Cardiac muscle cell (in vitro differentiated cells and primary cell): ENCODE measurements around the gene CUX1. TPM values are rescaled to one million over a fixed set of nuclear protein-coding genes. Genes with fewer than 3 reads are reported as not detected.

ENCODE experiments used
- DNase-seq, 2 donors: peaks; one replicate each; pipeline versions ENCODE4 v3.0.0 to v3.0.0-alpha.2; 2010 to 2017; ENCODE audit warnings: low read depth in 1 of 2, low spot score in 1 of 2
- H3K27ac ChIP-seq: fragments of 200-600 bp; sonication (generic); 2 replicates; pipeline ENCODE4 v1.5.1; 2016
- H3K27me3 ChIP-seq: fragments of 200-600 bp; sonication (generic); 2 replicates; pipeline ENCODE4 v1.6.0; 2016; ENCODE audit warnings: control low read depth
- H3K36me3 ChIP-seq: fragments of 200-600 bp; sonication (generic); 2 replicates; pipeline ENCODE4 v1.5.1; 2016; ENCODE audit warnings: control low read depth
- H3K4me1 ChIP-seq: fragments of 200-600 bp; sonication (generic); 2 replicates; pipeline ENCODE4 v1.8.1; 2017; ENCODE audit warnings: low read depth, mild to moderate bottlenecking, mixed run types
- H3K4me3 ChIP-seq: fragments of 200-600 bp; sonication (generic); 2 replicates; pipeline ENCODE4 v1.5.1; 2016; ENCODE audit warnings: mild to moderate bottlenecking
- H3K9me3 ChIP-seq: fragments of 200-600 bp; sonication (generic); 2 replicates; pipeline ENCODE4 v1.5.1; 2017; ENCODE audit warnings: low read depth, mild to moderate bottlenecking, control low read depth
- polyA plus RNA-seq: library from polyadenylated mRNA; unstranded; fragments of >200 nt; fragmentation: Nextera tagmentation; extraction: Ambion mirVana; gene quantifications from 2 replicates; pipeline ENCODE4 v1.2.1, GENCODE V29; 2016
- total RNA-seq: library from RNA; depleted of rRNA; stranded (reverse); fragments of >200 nt; gene quantifications from 2 replicates; pipeline ENCODE4 v1.2.3, GENCODE V29; 2016
- TF ChIP-seq, protein P1 (sequence below): IDR thresholded peaks from 2 replicates; pipeline ENCODE4 v1.5.1; 2012; ENCODE audit warnings: low read depth, mild to moderate bottlenecking, low read length

CUX1 gene
- total and polyA plus RNA-seq, 2 experiments from 2014 or later, result 67.7 to 85.3 TPM

DNA sequence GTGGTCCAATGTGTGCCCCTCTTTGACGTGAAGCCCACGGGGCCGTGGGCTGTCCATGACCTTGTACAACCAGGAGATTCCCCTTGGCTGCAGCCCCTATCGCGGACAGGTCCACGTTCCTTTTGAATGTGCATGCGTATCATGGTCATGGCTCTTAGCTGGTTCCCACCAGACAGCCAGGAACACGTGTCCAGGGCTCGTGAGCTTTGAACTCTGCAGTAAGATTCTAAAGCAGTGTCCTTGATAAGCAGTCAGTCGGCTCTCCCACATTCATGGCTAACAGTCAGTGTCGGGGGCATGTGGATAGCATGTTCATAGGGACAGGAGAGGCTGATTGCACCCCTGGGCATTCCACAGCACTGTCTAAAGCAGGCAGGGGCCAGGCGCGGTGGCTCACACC is 393.4 kb downstream of the CUX1 start:
- Histone ChIP-seq H3K27me3 (no peaks in the 10 kb centered on the region), H3K4me3 (no peak overlapping the region), H3K27ac (no peak overlapping the region), H3K9me3 (no peaks in the 10 kb centered on the region), H3K4me1 (no peaks in the 10 kb centered on the region), H3K36me3 (peaks cover 21% of the 10 kb centered on the region)
- DNase-seq, result no peak
- TF ChIP-seq, protein P1, sequence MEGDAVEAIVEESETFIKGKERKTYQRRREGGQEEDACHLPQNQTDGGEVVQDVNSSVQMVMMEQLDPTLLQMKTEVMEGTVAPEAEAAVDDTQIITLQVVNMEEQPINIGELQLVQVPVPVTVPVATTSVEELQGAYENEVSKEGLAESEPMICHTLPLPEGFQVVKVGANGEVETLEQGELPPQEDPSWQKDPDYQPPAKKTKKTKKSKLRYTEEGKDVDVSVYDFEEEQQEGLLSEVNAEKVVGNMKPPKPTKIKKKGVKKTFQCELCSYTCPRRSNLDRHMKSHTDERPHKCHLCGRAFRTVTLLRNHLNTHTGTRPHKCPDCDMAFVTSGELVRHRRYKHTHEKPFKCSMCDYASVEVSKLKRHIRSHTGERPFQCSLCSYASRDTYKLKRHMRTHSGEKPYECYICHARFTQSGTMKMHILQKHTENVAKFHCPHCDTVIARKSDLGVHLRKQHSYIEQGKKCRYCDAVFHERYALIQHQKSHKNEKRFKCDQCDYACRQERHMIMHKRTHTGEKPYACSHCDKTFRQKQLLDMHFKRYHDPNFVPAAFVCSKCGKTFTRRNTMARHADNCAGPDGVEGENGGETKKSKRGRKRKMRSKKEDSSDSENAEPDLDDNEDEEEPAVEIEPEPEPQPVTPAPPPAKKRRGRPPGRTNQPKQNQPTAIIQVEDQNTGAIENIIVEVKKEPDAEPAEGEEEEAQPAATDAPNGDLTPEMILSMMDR, result no peak

DNA sequence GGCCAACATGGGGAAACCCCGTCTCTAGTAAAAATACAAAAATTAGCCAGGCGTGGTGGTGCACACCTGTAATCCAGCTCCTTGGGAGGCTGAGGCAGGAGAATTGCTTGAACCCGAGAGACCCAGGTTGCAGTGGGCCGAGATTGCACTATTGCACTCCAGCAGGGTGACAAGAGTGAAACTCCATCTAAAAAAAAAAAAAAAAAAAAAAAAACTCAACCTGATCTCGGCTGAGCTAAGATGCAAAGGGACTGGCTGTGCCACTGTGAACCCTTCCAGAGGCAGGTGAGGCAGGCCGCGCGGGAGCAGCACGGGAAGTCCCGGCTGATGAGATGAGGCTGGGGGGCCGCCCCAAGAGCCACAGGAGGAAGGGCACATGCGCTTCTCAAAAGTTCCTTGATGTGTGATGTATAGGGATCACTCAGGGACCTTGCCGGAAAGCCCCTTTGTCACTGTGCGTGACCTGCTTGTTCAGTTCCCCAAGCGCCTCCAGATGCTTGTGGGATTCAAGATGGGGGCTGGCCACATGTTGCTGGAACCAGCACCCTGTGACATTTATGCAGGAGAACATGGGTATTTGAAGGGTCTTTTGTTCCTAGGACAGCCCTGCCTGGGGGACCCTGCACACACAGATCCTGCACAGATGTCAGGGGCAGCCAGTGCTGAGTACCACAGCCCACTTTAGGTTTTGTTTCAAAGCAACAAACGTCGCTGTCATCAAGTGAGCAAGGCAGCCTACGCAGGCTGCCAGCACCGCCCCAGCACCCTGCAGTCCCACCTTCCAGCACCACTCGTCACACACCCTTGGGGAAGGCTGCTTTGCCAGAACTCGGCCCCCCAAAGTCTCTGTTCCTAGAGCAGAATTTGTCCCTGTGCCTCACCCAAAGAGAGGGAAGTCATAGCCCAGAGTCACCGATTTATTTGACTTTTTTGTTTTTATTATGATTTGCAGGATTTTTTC is 394.4 kb downstream of the CUX1 start:
- H3K27me3 ChIP-seq, result no peaks in the 10 kb centered on the region
- no peak overlapping the region for H3K27ac ChIP-seq
- no peak for DNase-seq
- H3K36me3 ChIP-seq, result peaks cover 12% of the 10 kb centered on the region
- no peaks in the 10 kb centered on the region for H3K4me1 ChIP-seq
- H3K9me3 ChIP-seq, result no peaks in the 10 kb centered on the region
- H3K4me3 ChIP-seq, result no peak overlapping the region
- TF ChIP-seq, protein P1, result no peak

DNA sequence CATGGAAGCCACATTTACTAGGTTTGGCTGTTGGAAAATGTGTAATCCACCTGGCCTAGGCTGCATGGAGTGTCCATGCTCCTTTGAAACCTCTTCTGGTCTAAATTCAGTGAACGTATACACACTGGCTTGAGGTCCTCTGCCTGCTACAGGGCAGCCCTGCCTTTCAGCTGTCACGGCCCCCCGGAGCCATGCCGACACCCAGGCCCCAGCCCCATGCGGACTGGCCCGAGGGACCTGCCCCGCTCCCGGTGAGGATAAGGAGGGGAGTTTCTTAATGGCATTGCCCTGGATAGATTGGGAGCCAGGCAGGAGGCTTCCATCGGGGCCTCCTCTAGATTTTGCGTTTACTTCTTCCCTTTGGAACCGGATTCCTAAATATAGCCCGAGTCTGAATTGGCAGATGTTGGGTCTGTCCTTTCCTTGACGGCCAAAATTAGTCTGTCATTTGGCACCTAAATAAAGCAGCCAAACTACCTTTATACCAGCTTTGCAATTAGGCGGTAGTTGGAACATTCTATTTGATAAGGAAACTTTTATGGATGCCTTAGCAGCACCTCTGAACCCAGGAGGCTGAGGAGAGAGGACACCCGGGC is 397.1 kb downstream of the CUX1 start:
- Histone ChIP-seq H3K4me1 (no peaks in the 10 kb centered on the region), H3K9me3 (no peaks in the 10 kb centered on the region), H3K27me3 (no peaks in the 10 kb centered on the region), H3K36me3 (peaks cover 6% of the 10 kb centered on the region), H3K4me3 (no peak overlapping the region), H3K27ac (no peak overlapping the region)
- DNase-seq, result no peak
- TF ChIP-seq, protein P1, result no peak

DNA sequence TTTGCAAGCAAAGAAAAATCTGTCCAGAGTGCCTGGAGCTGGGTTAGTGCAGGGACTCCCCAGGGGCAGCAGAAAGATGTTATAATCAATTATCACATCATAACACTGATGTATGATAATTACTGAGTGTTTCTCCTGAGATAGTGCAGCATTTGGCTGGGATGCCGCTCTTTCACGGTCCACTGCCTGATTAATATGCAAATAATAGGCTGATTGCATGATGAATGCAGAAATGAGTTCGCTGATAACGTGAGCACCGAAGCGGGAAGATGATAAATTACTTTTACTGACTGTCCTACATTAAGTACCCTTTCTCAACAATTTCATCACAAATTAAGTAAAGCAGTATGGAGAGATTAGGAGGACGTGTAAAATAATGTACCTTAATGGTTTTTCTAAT is 397.8 kb downstream of the CUX1 start:
- Histone ChIP-seq H3K36me3 (peaks cover 6% of the 10 kb centered on the region), H3K27ac (no peak overlapping the region), H3K4me3 (no peak overlapping the region), H3K4me1 (no peaks in the 10 kb centered on the region), H3K27me3 (no peaks in the 10 kb centered on the region), H3K9me3 (no peaks in the 10 kb centered on the region)
- TF ChIP-seq, protein P1, result no peak
- DNase-seq, result no peak

DNA sequence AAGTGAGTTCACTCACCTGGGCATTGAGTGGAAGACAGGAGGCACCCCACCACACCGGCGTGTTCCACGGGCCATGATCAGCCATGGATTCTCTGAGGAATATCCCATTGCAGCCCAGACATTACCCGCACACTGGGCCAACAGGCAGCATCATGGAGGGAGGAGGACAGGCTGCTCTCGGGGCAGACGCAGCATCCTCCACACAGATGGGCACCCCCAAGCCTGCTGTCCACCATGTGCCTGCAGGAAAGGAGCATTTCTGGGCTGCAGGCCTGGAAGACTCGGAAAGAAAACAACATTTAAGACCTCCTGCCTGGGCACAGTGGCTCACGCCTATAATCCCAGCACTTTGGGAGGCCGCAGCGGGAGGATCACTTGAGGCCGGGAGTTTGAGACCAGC is 398.3 kb downstream of the CUX1 start:
- Histone ChIP-seq H3K4me3 (no peak overlapping the region), H3K27me3 (no peaks in the 10 kb centered on the region), H3K9me3 (no peaks in the 10 kb centered on the region), H3K4me1 (no peaks in the 10 kb centered on the region), H3K27ac (no peak overlapping the region), H3K36me3 (peaks cover 6% of the 10 kb centered on the region)
- TF ChIP-seq, protein P1, result no peak
- DNase-seq, result no peak
